Parathyroid adenoma (tissue), 2 donors: ENCODE measurements around the gene PIN1.

ENCODE experiments used
- H2AFZ ChIP-seq: fragments of 300-600 bp; sonication (generic); one replicate; pipeline ENCODE4 v1.7.0; 2017; ENCODE audit warnings: antibody characterized with exemption, mild to moderate bottlenecking
- H3K27ac ChIP-seq: fragments of 300-600 bp; sonication (generic); one replicate; pipeline ENCODE4 v1.7.0; 2017
- H3K27me3 ChIP-seq: fragments of 300-600 bp; sonication (generic); one replicate; pipeline ENCODE4 v1.7.0; 2017; ENCODE audit warnings: low read length; ENCODE audit not compliant: control insufficient read depth, insufficient read depth
- H3K36me3 ChIP-seq: fragments of 300-600 bp; sonication (generic); one replicate; pipeline ENCODE4 v1.7.0; 2017; ENCODE audit warnings: low read length; ENCODE audit not compliant: control insufficient read depth, insufficient read depth
- H3K4me1 ChIP-seq: fragments of 300-600 bp; sonication (generic); one replicate; pipeline ENCODE4 v1.7.0; 2017; ENCODE audit warnings: control low read depth
- H3K4me2 ChIP-seq: fragments of 300-600 bp; sonication (generic); one replicate; pipeline ENCODE4 v1.7.0; 2017; ENCODE audit warnings: low read length
- H3K4me3 ChIP-seq: fragments of 300-600 bp; sonication (generic); one replicate; pipeline ENCODE4 v1.7.0; 2017; ENCODE audit warnings: low read depth, low read length
- H3K79me2 ChIP-seq: fragments of 300-600 bp; sonication (generic); one replicate; pipeline ENCODE4 v1.7.0; 2017; ENCODE audit warnings: control low read depth
- H3K9ac ChIP-seq: fragments of 300-600 bp; sonication (generic); one replicate; pipeline ENCODE4 v1.7.0; 2017; ENCODE audit warnings: mild to moderate bottlenecking
- H3K9me3 ChIP-seq: fragments of 300-600 bp; sonication (generic); one replicate; pipeline ENCODE4 v1.7.0; 2017; ENCODE audit warnings: low read length; ENCODE audit not compliant: control insufficient read depth
- CTCF ChIP-seq: fragments of 300-600 bp; sonication (generic); IDR thresholded peaks from one replicate; pipeline ENCODE4 v1.7.0; 2017; ENCODE audit warnings: antibody characterized with exemption, mild to moderate bottlenecking
- donor health status: primary hyperparathyroidism.

PIN1 gene

GRCh38 chr19:9861503-9861902 lies 26.4 kb downstream of the PIN1 start:
- Histone ChIP-seq H3K79me2 (no peaks in the 10 kb centered on the region), H3K4me3 (no peak overlapping the region), H3K27ac (no peak overlapping the region), H3K36me3 (no peaks in the 10 kb centered on the region), H3K27me3 (no peaks in the 10 kb centered on the region), H3K4me1 (no peaks in the 10 kb centered on the region), H2AFZ (no peak overlapping the region), H3K4me2 (no peak overlapping the region), H3K9ac (no peak overlapping the region), H3K9me3 (no peaks in the 10 kb centered on the region)
- TF ChIP-seq CTCF: no peak

- H3K4me2 ChIP-seq: no peak overlapping the region
- no peaks in the 10 kb centered on the region for H3K27me3 ChIP-seq
- no peaks in the 10 kb centered on the region for H3K79me2 ChIP-seq
- no peaks in the 10 kb centered on the region for H3K9me3 ChIP-seq
- H2AFZ ChIP-seq: no peak overlapping the region
- no peaks in the 10 kb centered on the region for H3K36me3 ChIP-seq
- no peak for TF ChIP-seq CTCF
- no peak overlapping the region for H3K9ac ChIP-seq
- H3K27ac ChIP-seq: no peak overlapping the region
- H3K4me3 ChIP-seq: no peak overlapping the region
- no peaks in the 10 kb centered on the region for H3K4me1 ChIP-seq
These were observed 27.8 kb downstream of the PIN1 start for GRCh38 chr19:9862938-9863337.

GRCh38 chr19:9863759-9864158 lies 28.6 kb downstream of the PIN1 start:
- no peaks in the 10 kb centered on the region for H3K9me3 ChIP-seq
- no peaks in the 10 kb centered on the region for H3K36me3 ChIP-seq
- no peaks in the 10 kb centered on the region for H3K4me1 ChIP-seq
- no peak overlapping the region for H3K27ac ChIP-seq
- no peak overlapping the region for H3K4me3 ChIP-seq
- H3K4me2 ChIP-seq: no peak overlapping the region
- no peaks in the 10 kb centered on the region for H3K27me3 ChIP-seq
- no peak for TF ChIP-seq CTCF
- no peak overlapping the region for H3K9ac ChIP-seq
- H2AFZ ChIP-seq: no peak overlapping the region
- no peaks in the 10 kb centered on the region for H3K79me2 ChIP-seq

GRCh38 chr19:9865732-9866501 lies 30.8 kb downstream of the PIN1 start:
- no peaks in the 10 kb centered on the region for H3K79me2 ChIP-seq
- no peak overlapping the region for H3K4me3 ChIP-seq
- no peaks in the 10 kb centered on the region for H3K27me3 ChIP-seq
- H3K4me1 ChIP-seq: no peaks in the 10 kb centered on the region
- no peak overlapping the region for H2AFZ ChIP-seq
- no peak overlapping the region for H3K27ac ChIP-seq
- H3K36me3 ChIP-seq: no peaks in the 10 kb centered on the region
- H3K9ac ChIP-seq: no peak overlapping the region
- no peaks in the 10 kb centered on the region for H3K9me3 ChIP-seq
- no peak for TF ChIP-seq CTCF
- no peak overlapping the region for H3K4me2 ChIP-seq
